Measurements from ENCODE around the gene HES7. TPM values are rescaled to one million over a fixed set of nuclear protein-coding genes. Genes with fewer than 3 reads are reported as not detected.

Gene HES7
- total RNA-seq, 2 experiments from 2014 or later, result 4.0 to 4.9 TPM

DNA sequence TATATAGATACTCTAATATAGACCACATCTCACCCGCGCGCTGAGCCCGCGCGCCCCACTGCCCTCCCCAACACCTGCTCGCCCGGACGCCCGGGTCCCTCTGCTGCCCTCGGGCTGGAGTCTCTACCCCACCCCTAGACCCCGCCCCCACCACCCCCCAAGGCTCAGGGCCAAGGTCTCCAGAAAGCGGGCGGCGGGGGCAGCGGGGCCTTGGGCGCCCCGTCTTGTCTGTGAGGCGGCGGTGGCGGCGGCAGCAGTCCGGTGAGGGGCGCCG, 2.6 kb downstream of the HES7 start:
- Mint-ChIP-seq H3K4me3 (peak overlapping the region; percentile 97), H3K27ac (no peak overlapping the region), H3K4me1 (ENCODE audit: low read depth) (peaks cover 54% of the 10 kb centered on the region), H3K36me3 (ENCODE audit: low read depth) (peaks cover 11% of the 10 kb centered on the region), H3K27me3 (peaks cover 38% of the 10 kb centered on the region), H3K9me3 (no peaks in the 10 kb centered on the region)
- CTCF ChIA-PET, result interaction anchor here (0.9 to 1.6 kb wide), 3 partner anchors 30 to 100 kb away, joined by 4 to 8 read pairs (median 4); no protein-coding TSS in a partner anchor
- intact Hi-C loops (cut with micrococcal nuclease), result loop anchor here (2.0 to 10.0 kb wide), 2 partner anchors 17 to 173 kb away; partner anchors contain the start of gene SLC25A35
- TF ChIP-seq, protein P1, sequence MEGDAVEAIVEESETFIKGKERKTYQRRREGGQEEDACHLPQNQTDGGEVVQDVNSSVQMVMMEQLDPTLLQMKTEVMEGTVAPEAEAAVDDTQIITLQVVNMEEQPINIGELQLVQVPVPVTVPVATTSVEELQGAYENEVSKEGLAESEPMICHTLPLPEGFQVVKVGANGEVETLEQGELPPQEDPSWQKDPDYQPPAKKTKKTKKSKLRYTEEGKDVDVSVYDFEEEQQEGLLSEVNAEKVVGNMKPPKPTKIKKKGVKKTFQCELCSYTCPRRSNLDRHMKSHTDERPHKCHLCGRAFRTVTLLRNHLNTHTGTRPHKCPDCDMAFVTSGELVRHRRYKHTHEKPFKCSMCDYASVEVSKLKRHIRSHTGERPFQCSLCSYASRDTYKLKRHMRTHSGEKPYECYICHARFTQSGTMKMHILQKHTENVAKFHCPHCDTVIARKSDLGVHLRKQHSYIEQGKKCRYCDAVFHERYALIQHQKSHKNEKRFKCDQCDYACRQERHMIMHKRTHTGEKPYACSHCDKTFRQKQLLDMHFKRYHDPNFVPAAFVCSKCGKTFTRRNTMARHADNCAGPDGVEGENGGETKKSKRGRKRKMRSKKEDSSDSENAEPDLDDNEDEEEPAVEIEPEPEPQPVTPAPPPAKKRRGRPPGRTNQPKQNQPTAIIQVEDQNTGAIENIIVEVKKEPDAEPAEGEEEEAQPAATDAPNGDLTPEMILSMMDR (IDR thresholded peaks at IDR 0.05), result no peak
- no peak for DNase-seq
- POLR2A ChIA-PET, result interaction anchor here (1.0 to 7.1 kb wide), 5 partner anchors 34 to 52 kb away, joined by 3 to 102 read pairs (median 16); no protein-coding TSS in a partner anchor
- ATAC-seq, result no peak

DNA sequence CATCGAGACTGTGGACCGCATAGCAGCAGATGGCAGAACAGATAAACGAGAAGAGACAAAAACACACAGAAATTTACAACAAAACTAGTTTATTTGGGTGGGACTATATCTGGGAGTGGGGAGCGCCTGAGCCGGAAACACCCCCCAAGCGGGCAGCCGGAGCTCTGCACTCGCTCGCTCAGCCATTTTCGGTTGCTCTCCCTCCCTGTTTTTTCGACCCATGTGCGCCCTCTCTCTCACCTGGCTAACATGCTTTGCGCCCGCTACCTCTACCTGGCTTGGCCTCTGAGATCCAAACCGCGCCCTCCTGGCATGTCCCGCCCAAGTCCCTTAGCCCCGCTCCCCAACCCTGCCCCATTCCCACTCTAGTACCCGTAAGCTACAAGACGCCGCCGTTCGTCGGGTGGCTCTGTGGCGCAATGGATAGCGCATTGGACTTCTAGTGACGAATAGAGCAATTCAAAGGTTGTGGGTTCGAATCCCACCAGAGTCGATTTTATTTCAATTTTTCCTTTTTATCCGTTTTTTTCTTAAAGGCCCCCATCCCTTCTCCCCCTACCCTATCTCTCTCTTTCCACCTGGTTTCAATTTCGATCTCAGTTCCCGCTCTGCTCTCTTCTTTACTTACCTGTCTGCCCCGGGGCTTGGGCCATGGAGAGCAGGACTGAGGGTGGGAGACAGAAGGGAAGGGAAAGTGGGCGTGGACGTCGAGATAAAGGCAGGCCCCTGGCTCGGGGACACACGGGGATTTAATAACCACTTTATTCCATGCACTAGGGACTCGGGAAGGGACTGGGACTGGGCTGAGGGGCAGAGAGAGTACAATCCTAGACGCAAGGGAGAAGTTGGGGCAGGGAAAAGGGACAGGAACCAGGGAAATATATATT, 3.1 kb downstream of the HES7 start:
- Mint-ChIP-seq H3K27ac (peak overlapping the region; percentile 95), H3K4me3 (peak overlapping the region; percentile 97), H3K36me3 (ENCODE audit: low read depth) (peaks cover 11% of the 10 kb centered on the region), H3K9me3 (no peaks in the 10 kb centered on the region), H3K27me3 (peaks cover 41% of the 10 kb centered on the region), H3K4me1 (ENCODE audit: low read depth) (peaks cover 51% of the 10 kb centered on the region)
- ChIA-PET POLR2A (interaction anchor here (0.6 to 7.1 kb wide), 17 partner anchors 11 to 261 kb away, joined by 3 to 102 read pairs (median 12); partner anchors contain the start of genes CTC1, PFAS, RPL26 and TMEM107), CTCF (interaction anchor here (0.9 to 7.0 kb wide), 20 partner anchors 11 to 128 kb away, joined by 3 to 98 read pairs (median 16); partner anchors contain the start of genes PER1, PFAS and TMEM107)
- TF ChIP-seq, protein P1 (IDR thresholded peaks at IDR 0.05), result peak; percentile 58
- intact Hi-C loops (cut with micrococcal nuclease), result loop anchor here (2.0 to 10.0 kb wide), 2 partner anchors 18 to 174 kb away; partner anchors contain the start of gene SLC25A35
- peak; percentile 17 for ATAC-seq
- peak; percentile 86 for DNase-seq

- Mint-ChIP-seq H3K4me3 (peak overlapping the region; percentile 97), H3K9me3 (no peaks in the 10 kb centered on the region), H3K27me3 (peaks cover 45% of the 10 kb centered on the region), H3K4me1 (ENCODE audit: low read depth) (peaks cover 43% of the 10 kb centered on the region), H3K27ac (peak overlapping the region; percentile 95), H3K36me3 (ENCODE audit: low read depth) (peaks cover 8% of the 10 kb centered on the region)
- ChIA-PET POLR2A (interaction anchor here (0.6 to 7.1 kb wide), 25 partner anchors 10 to 435 kb away, joined by 3 to 102 read pairs (median 4); partner anchors contain the start of genes AURKB, CTC1, KRABD2 and PFAS), CTCF (interaction anchor here (0.6 to 7.0 kb wide), 44 partner anchors 10 to 187 kb away, joined by 3 to 98 read pairs (median 5); partner anchors contain the start of genes ALOX12B, AURKB, BORCS6 and PER1)
- intact Hi-C loops (cut with micrococcal nuclease), result loop anchor here (1.0 to 10.0 kb wide), 5 partner anchors 19 to 175 kb away; partner anchors contain the start of gene SLC25A35
- TF ChIP-seq, protein P1 (IDR thresholded peaks at IDR 0.05), result no peak
- ATAC-seq (peak; percentile 37), DNase-seq (peak; percentile 96)
These were observed 4.1 kb downstream of the HES7 start for GRCh38 chr17:8119581-8120519.

GRCh38 chr17:8118769-8119580, 4.9 kb downstream of the HES7 start:
- Mint-ChIP-seq H3K4me1 (ENCODE audit: low read depth) (peaks cover 35% of the 10 kb centered on the region), H3K27me3 (peaks cover 43% of the 10 kb centered on the region), H3K27ac (peak overlapping the region; percentile 95), H3K4me3 (peak overlapping the region; percentile 97), H3K9me3 (no peaks in the 10 kb centered on the region), H3K36me3 (ENCODE audit: low read depth) (peaks cover 8% of the 10 kb centered on the region)
- intact Hi-C loops (cut with micrococcal nuclease), result loop anchor here (1.0 to 5.0 kb wide), 3 partner anchors 42 to 104 kb away; no protein-coding TSS in a partner anchor
- TF ChIP-seq, protein P1 (IDR thresholded peaks at IDR 0.05), result peak; percentile 94
- peak; percentile 95 for DNase-seq
- ChIA-PET CTCF (interaction anchor here (0.6 to 7.0 kb wide), 42 partner anchors 8 to 242 kb away, joined by 3 to 98 read pairs (median 6); partner anchors contain the start of genes ALOX12B, AURKB, BORCS6 and CTC1), POLR2A (interaction anchor here (0.9 to 7.1 kb wide), 20 partner anchors 9 to 434 kb away, joined by 3 to 102 read pairs (median 8); partner anchors contain the start of genes AURKB, CTC1, KRABD2 and PFAS)
- ATAC-seq, result peak; percentile 57

Measured in activated CD8-positive, alpha-beta T cell treated with anti-CD3 and anti-CD28 coated beads for 36 hours (primary cell).